KBM-7 (cell line): ENCODE results near the gene SLC7A5.
"Not testable (repeated sequence)": the region's sequence is repeated elsewhere in the genome, so short reads cannot be mapped to it uniquely, and the experiment has no call there.

Experiments
- DNase-seq: peaks from one replicate; pipeline ENCODE4 v3.0.0-alpha.2; 2015
- in situ Hi-C: fragments of 300-500 bp; cut with MboI; formaldehyde crosslinking; loops from 2 replicates; pipeline ENCODE4 v1.14.3; 2020; ENCODE audit warnings: low sequenced_read_pairs, low pct_unique_long_range_greater_than_20kb, mixed read lengths

The SLC7A5 gene

DNA sequence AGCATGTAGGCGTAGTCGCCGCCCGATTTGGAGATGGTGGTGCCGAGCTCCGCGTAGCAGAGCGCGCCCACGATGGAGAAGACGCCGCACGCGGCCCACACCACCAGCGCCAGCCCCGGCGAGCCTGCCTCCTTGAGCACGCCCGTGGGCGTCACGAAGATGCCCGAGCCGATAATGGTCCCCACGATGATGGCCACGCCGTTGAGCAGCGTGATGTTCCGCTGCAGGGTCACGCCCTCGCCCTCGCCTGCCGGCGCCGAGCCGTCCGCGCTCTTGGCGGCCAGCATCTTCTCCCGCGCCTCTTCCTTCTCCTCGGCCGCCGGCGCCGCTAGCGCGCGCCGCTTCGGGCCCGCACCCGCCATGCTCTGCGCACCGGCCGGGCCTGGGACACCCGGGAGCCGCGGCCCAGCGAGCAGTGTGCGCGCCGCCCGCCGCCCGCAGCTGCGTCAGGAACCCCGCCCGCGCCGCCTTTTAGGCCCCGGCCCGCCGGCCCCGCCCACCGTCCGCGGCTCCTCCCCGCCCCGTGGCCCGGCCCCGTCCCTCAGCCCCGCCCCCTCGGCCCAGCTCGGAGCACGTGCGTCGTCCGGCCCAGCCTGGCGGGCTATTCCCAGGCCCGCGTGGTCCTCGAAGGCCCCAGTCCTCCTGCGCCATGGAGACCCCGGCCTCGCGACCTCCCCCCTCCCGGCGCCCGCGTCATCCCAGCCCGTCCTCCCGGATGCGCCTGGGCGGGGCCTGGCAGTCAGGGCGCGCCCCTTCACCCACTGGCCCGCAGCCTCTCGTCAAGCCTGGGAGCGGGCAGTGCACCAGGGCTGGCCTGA, at the start of gene SLC7A5:
TSS of gene SLC7A5 (minus strand) at position 447 of the 818 bp plus-strand sequence. CDS start at position 362, 85 bp downstream.
- DNase-seq: peak; percentile 64
- in situ Hi-C loops: not testable (repeated sequence)

- no peak for DNase-seq
- in situ Hi-C loops: no loop called here
Observed at GRCh38 chr16:87918338-87918737, 49.0 kb upstream of the SLC7A5 start.

DNA sequence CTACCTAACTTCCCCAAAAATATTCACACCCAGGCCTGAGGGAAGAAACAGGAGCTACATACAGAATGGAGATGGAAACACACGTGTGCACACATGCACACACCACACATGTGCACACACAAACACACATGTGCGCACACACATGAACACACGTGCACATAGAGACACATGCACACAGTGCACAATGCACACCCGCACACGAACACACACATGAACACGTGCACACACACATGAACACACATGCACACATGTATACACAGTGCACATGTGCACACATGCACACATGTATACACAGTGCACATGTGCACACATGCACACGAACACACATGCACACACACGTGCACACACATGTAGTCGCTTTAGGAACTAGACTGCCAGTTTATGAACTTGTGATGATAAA, 48.2 kb upstream of the SLC7A5 start:
- in situ Hi-C loops: no loop called here
- DNase-seq: no peak

DNA sequence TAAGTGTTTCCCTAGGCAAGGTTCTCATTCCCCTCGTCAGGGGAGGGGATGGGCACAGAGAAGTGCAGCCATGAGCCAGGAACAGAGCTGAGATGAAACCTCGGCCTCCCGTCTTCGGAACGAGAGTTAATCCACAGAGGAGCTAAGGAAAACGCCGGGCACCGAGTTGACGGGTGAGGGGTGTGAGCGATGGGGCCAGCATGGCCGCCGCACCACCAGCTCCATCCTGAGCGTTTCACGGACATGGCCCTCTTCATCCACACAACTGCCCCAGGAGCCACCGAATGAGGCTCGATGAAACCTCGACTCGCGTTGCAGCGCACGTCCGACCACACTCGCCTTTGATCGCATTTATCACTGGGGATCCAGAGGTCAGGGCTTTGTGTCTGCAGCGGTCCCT, 45.5 kb upstream of the SLC7A5 start:
- in situ Hi-C loops: no loop called here
- no peak for DNase-seq

DNA sequence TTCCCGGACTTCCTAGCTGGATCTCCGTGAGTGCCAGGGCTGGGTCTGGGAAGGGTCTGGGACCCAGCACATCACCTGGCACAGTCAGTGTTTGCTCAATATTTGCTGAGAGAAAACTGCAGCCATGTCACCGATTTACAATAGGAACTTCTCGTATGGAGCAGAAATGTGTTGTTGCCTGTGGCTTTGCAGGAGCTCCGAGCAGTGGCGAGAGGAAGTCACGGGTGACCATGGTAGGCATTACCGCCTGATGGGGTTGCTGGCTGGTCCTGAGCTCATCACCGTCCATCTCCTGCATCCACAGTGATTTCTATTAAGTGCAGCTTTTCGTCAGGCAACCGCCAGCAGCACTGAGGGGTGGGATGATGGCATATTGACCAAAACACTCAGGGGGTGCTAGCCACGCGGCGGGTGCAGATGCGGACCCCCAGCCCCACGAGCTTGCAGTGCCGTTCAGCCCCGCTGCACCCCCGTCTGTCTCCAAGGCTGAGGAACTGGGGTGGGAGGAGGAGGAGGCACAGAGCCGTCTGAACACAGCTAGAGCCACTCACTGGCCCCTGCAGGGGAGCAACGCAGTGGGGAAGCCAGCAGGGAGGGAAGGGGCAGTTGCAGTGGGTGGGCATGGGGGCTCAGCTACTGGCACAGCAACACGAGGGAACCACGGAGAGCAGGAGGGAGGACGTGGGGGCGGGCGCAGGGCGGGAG, 44.9 kb upstream of the SLC7A5 start:
- DNase-seq, in situ Hi-C loops: not testable (repeated sequence)

DNA sequence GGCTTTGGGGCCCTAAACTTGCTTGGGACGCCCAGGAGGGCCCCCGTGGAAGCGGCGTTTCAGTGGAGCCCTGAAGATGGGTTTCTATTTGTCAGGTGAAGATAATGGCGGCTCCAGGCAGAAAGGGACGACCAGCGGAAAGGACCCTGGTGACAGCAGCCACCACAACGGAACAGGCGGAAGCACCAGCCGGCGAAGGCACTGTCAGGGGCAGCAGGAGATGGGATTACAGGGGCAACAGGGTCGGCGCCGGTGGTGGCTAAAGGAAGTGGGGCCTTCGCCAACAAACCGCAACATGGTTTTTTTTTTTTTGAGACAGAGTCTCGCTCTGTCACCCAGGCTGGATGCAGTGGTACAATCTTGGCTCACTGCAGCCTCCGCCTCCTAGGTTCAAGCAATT, 43.4 kb upstream of the SLC7A5 start:
- in situ Hi-C loops: not testable (repeated sequence)

GRCh38 chr16:87911106-87911763, 41.9 kb upstream of the SLC7A5 start:
- in situ Hi-C loops, DNase-seq: not testable (repeated sequence)

More for the DNA sequence above, 43.4 kb upstream of the SLC7A5 start:
- DNase-seq: peak; percentile 93

- in situ Hi-C loops: not testable (repeated sequence)
- peak; percentile 88 for DNase-seq
Observed at GRCh38 chr16:87909203-87909935, 40.1 kb upstream of the SLC7A5 start.

- in situ Hi-C loops, DNase-seq: not testable (repeated sequence)
Observed at GRCh38 chr16:87908101-87908500, 38.8 kb upstream of the SLC7A5 start.

GRCh38 chr16:87905521-87905920, 36.2 kb upstream of the SLC7A5 start:
- in situ Hi-C loops, DNase-seq: not testable (repeated sequence)

DNA sequence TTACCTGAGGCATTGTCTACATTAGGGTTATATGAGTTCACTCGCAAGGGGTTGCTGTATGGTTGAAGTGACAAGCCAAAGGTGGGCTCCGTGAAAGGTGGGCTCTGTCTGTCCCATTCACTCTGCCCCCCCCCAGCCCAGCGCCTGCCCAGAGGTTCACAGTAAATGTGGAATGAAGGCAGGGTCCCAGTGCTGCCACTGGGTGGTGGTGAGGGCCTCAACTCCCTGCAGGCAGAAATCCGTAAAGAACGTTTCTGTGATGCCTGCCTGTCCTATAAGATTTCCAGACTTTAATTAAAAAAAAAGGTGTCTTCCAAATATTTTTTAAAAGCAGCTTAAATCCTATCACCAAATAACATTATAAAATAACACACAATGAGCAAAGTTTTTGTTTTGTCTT, 35.7 kb upstream of the SLC7A5 start:
- DNase-seq, in situ Hi-C loops: not testable (repeated sequence)

DNA sequence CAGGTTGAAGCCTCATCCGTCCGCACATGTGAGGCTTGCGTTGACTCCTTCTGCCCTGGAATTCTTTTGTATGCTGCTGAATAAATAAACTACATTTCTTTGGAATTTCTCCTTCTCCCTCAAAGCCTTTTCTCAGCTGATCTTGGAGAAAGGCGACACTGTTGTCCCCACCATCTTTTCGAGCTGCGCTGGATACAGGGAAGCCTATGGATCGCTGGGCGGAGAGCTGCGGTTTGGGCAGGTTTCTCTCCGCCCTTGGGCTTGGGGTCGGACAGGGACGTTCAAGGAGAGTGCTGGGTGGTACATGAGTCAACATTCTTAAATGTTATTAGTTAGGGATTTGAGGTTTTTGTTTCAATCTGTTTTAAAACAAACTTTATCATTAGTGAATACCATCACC, 31.2 kb upstream of the SLC7A5 start:
- DNase-seq, in situ Hi-C loops: not testable (repeated sequence)

- DNase-seq: no peak
- in situ Hi-C loops: no loop called here
Observed at GRCh38 chr16:87897521-87898505, 28.5 kb upstream of the SLC7A5 start.

- in situ Hi-C loops, DNase-seq: not testable (repeated sequence)
Observed at GRCh38 chr16:87896924-87897520, 27.7 kb upstream of the SLC7A5 start.

DNA sequence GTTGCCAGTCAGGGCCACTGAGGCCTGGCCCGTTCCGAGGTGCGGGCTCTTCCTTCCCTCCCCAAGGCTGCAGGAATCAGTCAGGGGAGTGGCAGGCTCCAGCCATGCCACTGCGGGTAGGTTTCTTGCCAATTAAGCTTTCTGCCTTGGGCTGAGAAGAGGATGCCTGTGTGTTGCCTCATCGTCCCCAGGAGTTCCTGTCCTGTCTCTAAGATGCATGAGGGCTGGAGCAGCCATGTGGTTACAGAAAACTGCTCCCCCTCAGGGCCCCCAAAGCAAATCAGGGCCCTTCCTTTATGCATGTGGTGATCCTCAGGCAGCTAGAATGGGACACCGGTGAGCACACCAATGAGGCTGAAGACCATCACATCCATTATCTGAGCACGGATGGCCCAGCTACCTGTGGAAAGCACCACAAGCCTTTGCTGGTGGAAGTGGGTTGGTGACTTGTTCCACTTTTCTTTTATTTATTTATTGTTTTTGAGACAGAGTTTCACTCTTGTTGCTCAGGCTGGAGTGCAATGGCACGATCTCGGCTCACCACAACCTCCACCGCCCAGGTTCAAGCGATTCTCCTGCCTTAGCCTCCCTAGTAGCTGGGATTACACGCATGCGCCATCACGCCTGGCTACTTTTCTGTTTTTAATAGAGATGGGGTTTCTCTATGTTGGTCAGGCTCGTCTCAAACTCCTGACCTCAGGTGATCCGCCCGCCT, 27.0 kb upstream of the SLC7A5 start:
- DNase-seq, in situ Hi-C loops: not testable (repeated sequence)

- peak; percentile 68 for DNase-seq
- in situ Hi-C loops: no loop called here
Observed at GRCh38 chr16:87895641-87896141, 26.4 kb upstream of the SLC7A5 start.

DNA sequence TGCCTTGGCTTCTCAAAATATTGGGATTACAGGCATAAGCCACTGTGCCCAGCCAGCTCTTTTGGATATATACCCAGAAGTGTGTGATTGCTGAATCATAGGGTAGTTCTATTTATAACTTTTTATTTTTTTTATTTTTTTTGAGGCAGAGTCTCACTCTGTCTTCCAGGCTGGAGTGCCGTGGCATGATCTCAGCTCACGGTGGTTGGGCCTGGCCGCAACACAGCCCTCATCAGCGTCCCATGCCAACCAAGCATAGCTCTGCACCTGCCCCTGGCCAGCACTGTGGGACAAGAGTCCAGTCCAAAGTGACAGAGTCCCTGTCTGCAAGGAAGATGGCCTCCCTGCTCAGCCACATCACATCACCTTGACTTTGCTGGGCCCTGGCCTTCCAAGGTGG, 24.7 kb upstream of the SLC7A5 start:
- DNase-seq, in situ Hi-C loops: not testable (repeated sequence)
